IMR-90 (cell line): ENCODE results near the gene PPBP. TPM values are rescaled to one million over a fixed set of nuclear protein-coding genes. Genes with fewer than 3 reads are reported as not detected.

ENCODE experiments used
- ATAC-seq: fragments of 200-7000 bp; cut with Tn5 transposase; 2 replicates; pipeline ENCODE4 v1.9.1; 2020; ENCODE audit warnings: low read depth, mild to moderate bottlenecking, moderate library complexity
- BruUV-seq: library from RNA; stranded (reverse); fragments of 400-500 nt; replicated peaks from 2 replicates; lab custom pipeline; 2021; lab: Mats Ljungman, UMichigan
- CTCF ChIA-PET: fragments of 300-600 bp; formaldehyde crosslinking; extraction: SDS; loops from one replicate; lab custom pipeline; 2021; ENCODE audit warnings: antibody characterized with exemption; lab: Yijun Ruan, JAX
- POLR2A ChIA-PET: fragments of 300-600 bp; sonication (Branson Sonifier 250); formaldehyde crosslinking; loops from one replicate; lab custom pipeline; 2022; ENCODE audit warnings: antibody characterized with exemption; ENCODE audit not compliant: unreplicated experiment; lab: Charles Lee
- DNase-seq: peaks from one replicate; pipeline ENCODE4 v3.0.0; 2013
- H2AFZ ChIP-seq: replicated peaks from 2 replicates; pipeline ENCODE3; 2013; ENCODE audit warnings: low read length, mild to moderate bottlenecking; ENCODE audit not compliant: poor library complexity
- H2AK5ac ChIP-seq: 2 replicates; pipeline ENCODE4 v1.6.1; 2013; ENCODE audit warnings: low read depth, low read length, inconsistent platforms
- H2AK9ac ChIP-seq: replicated peaks from 2 replicates; pipeline ENCODE3; 2013; ENCODE audit warnings: mild to moderate bottlenecking, low read depth, low read length, moderate library complexity; ENCODE audit not compliant: poor library complexity
- H2BK120ac ChIP-seq: 2 replicates; pipeline ENCODE4 v1.6.1; 2013; ENCODE audit warnings: low read depth, low read length, inconsistent platforms
- H2BK15ac ChIP-seq: 3 replicates; pipeline ENCODE4 v1.6.1; 2013; ENCODE audit warnings: low read depth, low read length, inconsistent platforms
- H2BK20ac ChIP-seq: 2 replicates; pipeline ENCODE4 v1.6.1; 2013; ENCODE audit warnings: low read depth, mild to moderate bottlenecking, inconsistent platforms, low read length, moderate library complexity
- H2BK5ac ChIP-seq: 2 replicates; pipeline ENCODE4 v1.6.1; 2013; ENCODE audit warnings: mild to moderate bottlenecking, low read depth, low read length, inconsistent platforms; ENCODE audit not compliant: poor library complexity, severe bottlenecking
- H3K14ac ChIP-seq: replicated peaks from 2 replicates; pipeline ENCODE4 v1.6.1; 2013; ENCODE audit warnings: low read depth, low read length, inconsistent platforms
- H3K18ac ChIP-seq: 2 replicates; pipeline ENCODE4 v1.6.1; 2013; ENCODE audit warnings: low read depth, low read length, control low read depth
- H3K23ac ChIP-seq: 2 replicates; pipeline ENCODE4 v1.6.1; 2013; ENCODE audit warnings: low read depth, low read length, inconsistent platforms
- H3K27ac ChIP-seq: 2 replicates; pipeline ENCODE4 v1.5.1; 2013; ENCODE audit warnings: mild to moderate bottlenecking, control low read depth, low read length; ENCODE audit not compliant: insufficient read depth
- H3K27me3 ChIP-seq: 2 replicates; pipeline ENCODE4 v1.6.1; 2013; ENCODE audit warnings: low read length; ENCODE audit not compliant: control insufficient read depth, insufficient read depth
- H3K36me3 ChIP-seq: 2 replicates; pipeline ENCODE4 v1.6.1; 2013; ENCODE audit warnings: low read length, mixed read lengths; ENCODE audit not compliant: control insufficient read depth, insufficient read depth
- H3K4ac ChIP-seq: 2 replicates; pipeline ENCODE4 v1.6.1; 2013; ENCODE audit warnings: low read depth, low read length, inconsistent platforms
- H3K4me1 ChIP-seq: 2 replicates; pipeline ENCODE4 v1.6.1; 2013; ENCODE audit warnings: low read length, mixed read lengths; ENCODE audit not compliant: control insufficient read depth, insufficient read depth
- H3K4me2 ChIP-seq: 2 replicates; pipeline ENCODE4 v1.6.1; 2013; ENCODE audit warnings: low read depth, mild to moderate bottlenecking, control low read depth, low read length, moderate library complexity
- H3K4me3 ChIP-seq: 2 replicates; pipeline ENCODE4 v1.5.1; 2013; ENCODE audit warnings: low read depth, mild to moderate bottlenecking, control low read depth, low read length, moderate library complexity; ENCODE audit not compliant: insufficient read depth
- H3K56ac ChIP-seq: 2 replicates; pipeline ENCODE4 v1.6.1; 2013; ENCODE audit warnings: low read length, inconsistent platforms; ENCODE audit not compliant: insufficient read depth; ENCODE audit errors: extremely low read depth
- H3K79me1 ChIP-seq, 2 experiments: 2 replicates each; pipeline ENCODE4 v1.6.1; 2013; ENCODE audit warnings: low read length in 2 of 2, inconsistent platforms in 1 of 2, low read depth in 1 of 2
- H3K9ac ChIP-seq: 2 replicates; pipeline ENCODE4 v1.6.1; 2013; ENCODE audit warnings: low read depth, low read length, control low read depth
- H3K9me1 ChIP-seq: 2 replicates; pipeline ENCODE4 v1.6.1; 2013; ENCODE audit warnings: low read length, inconsistent platforms; ENCODE audit not compliant: insufficient read depth
- H3K9me3 ChIP-seq: 2 replicates; pipeline ENCODE4 v1.6.1; 2013; ENCODE audit warnings: low read length; ENCODE audit not compliant: control insufficient read depth, insufficient read depth
- H4K20me1 ChIP-seq: 2 replicates; pipeline ENCODE4 v1.6.1; 2013; ENCODE audit warnings: low read length, inconsistent platforms; ENCODE audit not compliant: insufficient read depth
- H4K5ac ChIP-seq: 2 replicates; pipeline ENCODE4 v1.6.1; 2013; ENCODE audit warnings: mild to moderate bottlenecking, low read depth, low read length, control low read depth
- H4K8ac ChIP-seq, 2 experiments: 2 replicates each; pipeline ENCODE4 v1.6.1; 2013; ENCODE audit warnings: low read depth in 2 of 2, low read length in 2 of 2, control low read depth in 1 of 2, inconsistent platforms in 1 of 2
- H4K91ac ChIP-seq: 2 replicates; pipeline ENCODE4 v1.6.1; 2013; ENCODE audit warnings: low read depth, low read length, inconsistent platforms; ENCODE audit not compliant: insufficient read depth
- BHLHE40 ChIP-seq: fragments of 150-350 bp; IDR thresholded peaks from 2 replicates; pipeline ENCODE4 v1.6.1; 2016; ENCODE audit warnings: mild to moderate bottlenecking, low read depth, low read length
- CEBPB ChIP-seq: IDR thresholded peaks from 2 replicates; pipeline ENCODE4 v1.6.1; 2012; ENCODE audit warnings: low read depth, low read length, improper control_type of control experiment
- CHD1 ChIP-seq: IDR thresholded peaks from 2 replicates; pipeline ENCODE4 v1.6.1; 2012; ENCODE audit warnings: low read depth, low read length, improper control_type of control experiment
- CTCF ChIP-seq: conservative IDR thresholded peaks from 2 replicates; pipeline ENCODE4 v1.5.1; 2012; ENCODE audit warnings: mild to moderate bottlenecking, low read depth, low read length, improper control_type of control experiment
- ELK1 ChIP-seq: fragments of 150-350 bp; IDR thresholded peaks from 2 replicates; pipeline ENCODE4 v1.6.1; 2016; ENCODE audit warnings: low read depth, mild to moderate bottlenecking, low read length, moderate library complexity, borderline replicate concordance
- FOS ChIP-seq: fragments of 150-350 bp; IDR thresholded peaks from 2 replicates; pipeline ENCODE4 v1.6.1; 2016; ENCODE audit warnings: low read depth, low read length
- MAFK ChIP-seq: IDR thresholded peaks from 2 replicates; pipeline ENCODE4 v1.6.1; 2012; ENCODE audit warnings: low read depth, low read length, improper control_type of control experiment
- MAZ ChIP-seq: IDR thresholded peaks from 2 replicates; pipeline ENCODE4 v1.6.1; 2012; ENCODE audit warnings: low read depth, mild to moderate bottlenecking, low read length, improper control_type of control experiment, moderate library complexity, borderline replicate concordance
- MXI1 ChIP-seq: IDR thresholded peaks from 2 replicates; pipeline ENCODE4 v1.6.1; 2012; ENCODE audit warnings: low read depth, mild to moderate bottlenecking, low read length, moderate library complexity, borderline replicate concordance
- NFE2L2 ChIP-seq: fragments of 150-350 bp; IDR thresholded peaks from 2 replicates; pipeline ENCODE4 v1.6.1; 2016; ENCODE audit warnings: low read depth, mild to moderate bottlenecking, low read length
- POLR2A ChIP-seq: IDR thresholded peaks from 2 replicates; pipeline ENCODE4 v1.6.1; 2012; ENCODE audit warnings: mild to moderate bottlenecking, low read depth, low read length
- RAD21 ChIP-seq: IDR thresholded peaks from 2 replicates; pipeline ENCODE4 v1.6.1; 2012; ENCODE audit warnings: low read length, improper control_type of control experiment
- RCOR1 ChIP-seq: IDR thresholded peaks from 2 replicates; pipeline ENCODE4 v1.6.1; 2012; ENCODE audit warnings: mild to moderate bottlenecking, low read length, improper control_type of control experiment; ENCODE audit not compliant: insufficient replicate concordance
- RFX5 ChIP-seq: IDR thresholded peaks from 2 replicates; pipeline ENCODE4 v1.8.0; 2012; ENCODE audit warnings: low read depth, mild to moderate bottlenecking, low read length, moderate library complexity
- SMC3 ChIP-seq: fragments of 150-350 bp; IDR thresholded peaks from 2 replicates; pipeline ENCODE4 v1.6.1; 2016; ENCODE audit warnings: low read depth, mild to moderate bottlenecking, antibody characterized with exemption, low read length, moderate library complexity
- USF2 ChIP-seq: fragments of 150-350 bp; IDR thresholded peaks from 2 replicates; pipeline ENCODE4 v1.6.1; 2017; ENCODE audit warnings: mild to moderate bottlenecking, antibody characterized with exemption, low read length, low read depth
- dilution Hi-C: fragments of 300-500 bp; cut with HindIII; formaldehyde crosslinking; loops from one replicate; pipeline ENCODE4 v1.14.3; 2018; ENCODE audit warnings: low sequenced_read_pairs; ENCODE audit not compliant: unreplicated experiment
- in situ Hi-C: fragments of 300-500 bp; cut with MboI; formaldehyde crosslinking; loops from 3 replicates; pipeline ENCODE4 v1.14.3; 2019; ENCODE audit warnings: low sequenced_read_pairs, inconsistent platforms, mixed read lengths
- intact Hi-C: fragments of 100-400 bp; cut with micrococcal nuclease; formaldehyde crosslinking; loops from 2 replicates; pipeline ENCODE4 v1.10.0; 2022
- polyA plus RNA-seq, 3 experiments: library from polyadenylated mRNA; depleted of rRNA; stranded (reverse); fragments of >200 nt; gene quantifications; 2 replicates each; pipeline ENCODE4 v1.2.3, GENCODE V29; 2012; ENCODE audit warnings: low replicate concordance in 1 of 3
- total RNA-seq: library from RNA; depleted of rRNA; stranded (reverse); fragments of >200 nt; gene quantifications from 2 replicates; pipeline ENCODE4 v1.2.3, GENCODE V29; 2012

Gene PPBP
- total and polyA plus RNA-seq, 2 of the 4 experiments (the other 2 are of a cell fraction): not detected

GRCh38 chr4:73967866-73968265 lies 20.1 kb downstream of the PPBP start:
- H3K9ac ChIP-seq: no peak overlapping the region
- dilution Hi-C loops: no loop called here
- ChIA-PET CTCF (no interaction called here), POLR2A (no interaction called here)
- H2BK120ac ChIP-seq: no peak overlapping the region
- H3K27ac ChIP-seq: no peak overlapping the region
- H2AK9ac ChIP-seq: no peak overlapping the region
- no peak overlapping the region for H3K18ac ChIP-seq
- ATAC-seq (no peak), DNase-seq (no peak)
- H3K27me3 ChIP-seq: peaks cover 10% of the 10 kb centered on the region
- H3K4ac ChIP-seq: no peak overlapping the region
- in situ Hi-C loops: no loop called here
- TF ChIP-seq RFX5: no peak
- TF ChIP-seq SMC3: no peak
- TF ChIP-seq MAFK: no peak
- TF ChIP-seq CTCF: no peak
- TF ChIP-seq RAD21: no peak
- TF ChIP-seq MAZ: no peak
- TF ChIP-seq CEBPB: no peak
- no peak for TF ChIP-seq USF2
- TF ChIP-seq BHLHE40: no peak
- no peak for TF ChIP-seq ELK1
- no peak for TF ChIP-seq CHD1
- no peak for TF ChIP-seq POLR2A
- TF ChIP-seq RCOR1: no peak
- no peak for TF ChIP-seq FOS
- TF ChIP-seq NFE2L2: no peak
- TF ChIP-seq MXI1: no peak
- no peak overlapping the region for H4K5ac ChIP-seq
- no peak overlapping the region for H2BK20ac ChIP-seq
- H3K36me3 ChIP-seq: no peaks in the 10 kb centered on the region
- H3K9me1 ChIP-seq: no peaks in the 10 kb centered on the region
- no peaks in the 10 kb centered on the region for H3K79me1 ChIP-seq
- no peak overlapping the region for H2AK5ac ChIP-seq
- no peak overlapping the region for H2AFZ ChIP-seq
- no peak overlapping the region; the same call in 1 of the 2 replicates for H3K14ac ChIP-seq
- no TSS peak for BruUV-seq
- no peak overlapping the region for H3K4me3 ChIP-seq
- H3K4me1 ChIP-seq: 0 out of 2 replicates have a peak, but pooled peaks cover 1% of the 10 kb centered on the region
- H4K91ac ChIP-seq: no peak overlapping the region
- no peak overlapping the region for H3K56ac ChIP-seq
- no peak overlapping the region for H3K4me2 ChIP-seq
- no peak overlapping the region for H3K23ac ChIP-seq
- 0 out of 2 replicates have a peak, but pooled peaks cover 2% of the 10 kb centered on the region for H3K9me3 ChIP-seq
- no peak overlapping the region for H2BK5ac ChIP-seq
- no peaks in the 10 kb centered on the region for H4K20me1 ChIP-seq
- H4K8ac ChIP-seq: no peak overlapping the region
- no peak overlapping the region for H2BK15ac ChIP-seq
- intact Hi-C loops: no loop called here
